ENCODE results near the gene NOL6.
A peak's percentile ranks its signal among the peaks of the same experiment; 100 is the strongest.
"Not testable (repeated sequence)": the region's sequence is repeated elsewhere in the genome, so short reads cannot be mapped to it uniquely, and the experiment has no call there.

The NOL6 gene

DNA sequence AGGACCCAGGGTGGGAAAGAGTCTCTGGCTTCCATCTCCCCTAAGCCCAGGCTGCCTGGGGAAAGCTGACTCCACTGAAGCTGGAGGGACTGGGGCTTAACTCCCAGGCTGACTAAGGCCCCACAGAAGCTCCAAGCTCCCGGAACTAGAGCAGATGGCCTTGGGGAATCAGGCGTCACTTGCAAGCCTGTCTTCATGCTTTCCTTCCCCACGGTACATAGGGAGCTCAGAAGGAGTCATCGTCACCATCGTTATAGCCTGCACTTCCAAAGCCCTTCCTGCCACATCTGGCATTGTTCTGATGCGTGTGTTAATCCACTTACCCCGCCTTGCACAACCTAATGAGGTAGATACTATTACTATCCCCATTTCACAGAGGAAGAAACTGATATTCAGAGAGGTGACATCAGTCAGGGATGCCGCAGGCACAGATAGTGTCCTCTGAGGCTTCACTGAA, 37.9 kb downstream of the NOL6 start:
- DNase-seq (ENCODE audit: low read depth in 2 of 2) = no peak

- DNase-seq (ENCODE audit: low read depth in 2 of 2) = no peak
These were observed 39.2 kb downstream of the NOL6 start for GRCh38 chr9:33434317-33435105.

DNA sequence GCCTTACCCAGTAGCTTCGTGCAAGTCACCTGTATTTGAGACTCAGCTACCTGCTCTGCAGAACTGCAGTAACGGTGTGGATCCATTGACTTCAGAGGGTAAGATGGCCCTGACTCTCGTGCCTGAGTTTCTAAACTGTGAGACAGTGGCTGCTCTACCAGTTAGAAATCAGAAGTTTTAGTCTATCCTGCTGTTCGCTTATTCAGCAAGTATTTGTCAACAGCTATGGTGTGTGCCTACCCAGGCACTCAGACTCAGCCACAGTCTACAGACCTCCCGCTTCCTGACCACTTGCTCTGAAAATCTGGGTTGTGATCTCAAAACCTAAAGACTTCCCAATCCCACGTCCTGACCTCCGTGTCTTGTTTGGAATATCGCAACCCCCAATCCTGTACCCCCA, 39.9 kb downstream of the NOL6 start:
- DNase-seq (ENCODE audit: low read depth in 2 of 2) = no peak

GRCh38 chr9:33431420-33431819, 42.3 kb downstream of the NOL6 start:
- DNase-seq (ENCODE audit: low read depth in 2 of 2) = no peak

DNA sequence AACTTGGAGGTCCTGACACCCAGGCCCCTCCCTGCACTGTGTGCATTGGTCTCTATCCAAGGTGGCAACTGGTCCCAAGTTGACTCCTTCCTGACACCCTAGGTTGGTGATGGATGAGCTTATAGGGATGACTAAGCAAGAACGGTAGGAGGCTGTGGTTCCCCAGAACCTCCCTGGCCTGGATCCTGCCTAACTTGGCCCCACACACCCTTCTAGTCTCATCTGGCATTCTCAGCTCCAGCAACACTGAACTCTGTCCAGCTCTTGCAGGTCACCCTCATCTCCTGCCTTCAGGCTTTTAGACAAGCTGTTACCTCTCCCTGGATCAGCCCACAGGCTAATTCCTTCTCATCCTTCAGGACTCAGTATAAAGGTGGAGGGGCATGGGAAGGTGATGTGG, 42.8 kb downstream of the NOL6 start:
- DNase-seq (ENCODE audit: low read depth in 2 of 2) = no peak

DNA sequence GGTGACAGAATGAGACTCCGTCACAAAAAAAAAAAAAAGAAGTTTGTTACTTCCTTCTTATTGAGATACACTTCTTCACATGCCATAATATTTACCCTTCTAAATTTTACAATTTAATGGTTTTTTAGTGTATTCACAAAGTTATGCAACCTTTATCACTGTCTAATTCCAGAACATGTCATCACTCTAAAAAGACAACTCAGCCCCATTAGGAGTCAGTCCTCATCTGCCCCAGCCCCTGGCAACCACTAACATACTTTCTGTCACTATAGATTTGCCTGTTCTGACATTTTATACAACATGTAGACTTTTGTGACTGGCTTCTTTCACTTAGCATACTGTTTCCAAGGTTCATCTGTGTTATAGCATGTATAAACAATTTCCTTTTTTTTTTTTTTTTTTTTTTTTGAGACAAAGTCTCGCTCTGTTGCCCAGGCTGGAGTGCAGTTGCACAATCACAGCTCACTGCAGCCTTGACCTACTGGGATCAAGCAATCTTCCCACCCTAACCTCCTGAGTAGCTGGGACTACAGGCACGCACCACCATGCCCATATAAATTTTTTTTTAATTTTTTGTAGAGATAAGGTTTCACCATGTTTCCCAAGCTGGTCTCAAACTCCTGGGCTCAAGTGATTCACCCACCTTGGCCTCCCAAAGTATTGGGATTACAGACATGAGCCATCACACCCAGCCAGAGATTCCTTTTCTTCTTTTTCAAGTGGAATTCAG, 44.3 kb downstream of the NOL6 start:
- no peak for DNase-seq (ENCODE audit: low read depth in 2 of 2)

- peak in 1 of 2 donors; percentile 13 for DNase-seq (ENCODE audit: low read depth in 2 of 2)
These were observed 46.9 kb downstream of the NOL6 start for GRCh38 chr9:33426843-33427293.

DNA sequence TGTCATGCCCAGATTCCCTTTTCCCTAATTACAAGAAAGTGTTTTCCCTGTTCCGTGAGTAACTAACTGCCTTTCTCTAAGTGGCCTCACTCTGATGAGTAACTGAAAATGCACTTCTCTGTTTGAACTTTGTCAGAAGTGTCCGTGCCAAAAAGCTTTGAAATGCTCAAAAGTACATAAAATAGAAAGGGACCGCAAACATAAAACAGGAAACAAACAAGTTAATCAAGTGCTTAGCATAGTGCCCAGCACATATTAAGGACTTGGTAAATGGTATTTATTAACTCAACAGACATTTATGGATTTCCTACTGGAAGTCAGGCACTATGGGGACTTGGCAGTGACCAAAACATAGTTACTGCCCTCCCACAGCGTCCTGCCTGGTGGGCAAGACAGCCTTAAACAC, 48.6 kb downstream of the NOL6 start:
- no peak for DNase-seq (ENCODE audit: low read depth in 2 of 2)

GRCh38 chr9:33424492-33424891, 49.2 kb downstream of the NOL6 start:
- DNase-seq (ENCODE audit: low read depth in 2 of 2) = not testable (repeated sequence)

DNA sequence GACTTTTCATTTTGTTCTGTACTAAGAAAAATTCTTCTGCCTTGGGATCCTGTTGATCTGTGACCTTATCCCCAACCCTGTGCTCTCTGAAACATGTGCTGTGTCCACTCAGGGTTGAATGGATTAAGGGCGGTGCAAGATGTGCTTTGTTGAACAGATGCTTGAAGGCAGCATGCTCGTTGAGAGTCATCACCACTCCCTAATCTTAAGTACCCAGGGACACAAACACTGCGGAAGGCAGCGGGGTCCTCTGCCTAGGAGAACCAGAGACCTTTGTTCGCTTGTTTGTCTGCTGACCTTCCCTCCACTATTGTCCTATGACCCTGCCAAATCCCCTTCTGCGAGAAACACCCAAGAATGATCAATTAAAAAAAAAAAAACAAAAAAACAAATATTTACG, 49.7 kb downstream of the NOL6 start:
- not testable (repeated sequence) for DNase-seq (ENCODE audit: low read depth in 2 of 2)

GRCh38 chr9:33419708-33420303, 53.9 kb downstream of the NOL6 start:
- no peak for DNase-seq (ENCODE audit: low read depth in 2 of 2)

DNA sequence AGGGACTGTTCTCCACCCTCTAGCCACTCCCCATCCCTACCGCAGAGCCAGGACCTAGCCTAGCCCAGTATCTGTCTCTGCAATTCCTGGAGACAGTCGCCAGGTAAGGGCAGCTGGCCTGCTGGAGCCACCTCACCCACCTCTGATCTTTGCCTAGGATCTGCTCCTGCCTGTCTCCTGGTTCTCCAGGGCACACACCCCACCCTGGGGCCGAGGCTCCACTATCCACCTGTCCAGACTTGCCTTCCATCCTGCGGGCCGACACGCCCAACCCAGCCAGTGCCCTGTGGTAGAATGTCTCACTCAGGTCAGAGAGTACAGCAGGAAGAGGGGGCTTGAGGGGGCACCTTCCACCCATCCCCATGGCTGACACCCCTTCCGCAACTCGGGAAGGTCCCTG, 55.6 kb downstream of the NOL6 start:
- no peak for DNase-seq (ENCODE audit: low read depth in 2 of 2)

GRCh38 chr9:33416996-33417395, 56.7 kb downstream of the NOL6 start:
- DNase-seq (ENCODE audit: low read depth in 2 of 2) = no peak

GRCh38 chr9:33415501-33416038, 58.2 kb downstream of the NOL6 start:
- peak; percentile 80 to 91 for DNase-seq (ENCODE audit: low read depth in 2 of 2)

DNA sequence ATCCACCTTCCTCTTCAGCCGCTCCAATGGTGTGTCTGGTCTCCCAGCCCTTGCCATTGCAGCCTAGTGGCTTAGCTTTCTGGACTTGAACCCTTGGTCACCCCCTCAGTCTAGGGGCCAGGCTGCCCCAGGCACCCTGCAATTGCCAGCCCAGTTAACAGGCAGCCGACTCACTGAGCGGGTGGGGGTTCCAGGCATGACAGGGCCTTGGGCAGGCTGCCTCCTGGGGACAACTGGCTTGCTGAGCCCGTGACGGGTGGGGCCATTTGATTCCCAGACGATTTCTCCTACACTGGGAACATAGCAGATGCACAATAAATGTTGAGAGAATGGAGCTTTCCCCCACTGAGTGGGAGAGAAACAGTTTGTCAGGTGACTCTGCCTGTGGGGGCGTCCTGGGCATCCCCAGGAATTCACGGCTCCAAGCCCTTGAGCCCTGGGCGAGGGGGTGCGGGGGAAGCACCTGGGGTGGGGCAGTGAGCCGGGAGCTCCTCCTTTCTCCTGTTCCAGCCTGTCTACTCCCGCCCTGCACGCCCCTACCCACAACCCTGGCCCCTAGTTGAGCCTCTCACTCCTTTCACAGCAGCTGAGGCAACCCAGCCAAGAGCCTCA, 58.7 kb downstream of the NOL6 start:
- DNase-seq (ENCODE audit: low read depth in 2 of 2) = no peak

DNA sequence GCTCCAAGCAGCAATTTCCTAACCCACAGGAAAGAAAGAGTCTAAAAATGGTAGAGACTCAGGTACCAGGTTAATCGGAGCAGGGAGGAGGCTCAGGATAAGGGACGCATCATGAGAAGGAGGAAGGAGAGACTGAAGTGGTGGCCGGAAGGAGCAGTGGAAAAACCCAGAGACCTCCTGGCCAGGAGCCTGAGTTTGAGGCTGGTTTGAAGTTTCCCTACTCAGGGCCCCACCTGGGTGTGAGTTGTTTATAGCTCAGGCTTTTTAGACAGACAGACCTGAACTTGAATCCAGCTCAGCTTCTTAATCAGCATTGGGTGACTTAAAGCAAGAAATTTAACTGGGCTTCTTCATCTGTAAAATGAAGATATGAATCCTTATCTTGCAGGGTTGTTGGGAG, 59.5 kb downstream of the NOL6 start:
- no peak for DNase-seq (ENCODE audit: low read depth in 2 of 2)
